ENCODE data around the gene OSTN. TPM values are rescaled to one million over a fixed set of nuclear protein-coding genes. Genes with fewer than 3 reads are reported as not detected.

Gene OSTN
- total RNA-seq, 1 donor from 2014 or later, result 3.8 TPM

DNA sequence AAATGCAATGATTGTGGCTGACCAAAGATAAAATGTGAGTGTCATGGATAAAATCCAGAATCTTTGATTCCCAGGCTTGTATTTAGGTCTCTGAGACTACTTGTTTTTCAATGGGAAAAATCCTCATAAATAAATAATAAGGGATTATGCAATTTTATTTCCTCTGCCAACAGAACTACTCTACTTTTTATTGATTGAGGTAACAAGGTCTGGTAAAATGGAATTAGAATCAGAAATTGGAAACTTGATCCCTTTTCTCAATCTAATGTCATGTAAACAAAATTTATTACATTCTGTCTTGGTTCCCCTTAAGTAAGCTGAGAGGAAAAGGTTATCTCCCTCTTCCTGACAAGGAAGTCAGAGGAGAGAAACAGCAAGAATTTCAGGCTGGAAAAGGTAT, 81.8 kb downstream of the OSTN start:
- H3K36me3 Mint-ChIP-seq (ENCODE audit: unreplicated experiment), result no peaks in the 10 kb centered on the region
- no peaks in the 10 kb centered on the region for H3K9me3 Mint-ChIP-seq (ENCODE audit: unreplicated experiment)
- H3K4me1 Mint-ChIP-seq (ENCODE audit: low read depth, unreplicated experiment), result peaks cover 12% of the 10 kb centered on the region
- no peak overlapping the region for H3K4me3 Mint-ChIP-seq (ENCODE audit: unreplicated experiment)
- no peaks in the 10 kb centered on the region for H3K27me3 Mint-ChIP-seq (ENCODE audit: unreplicated experiment)
- TF ChIP-seq CTCF (IDR thresholded peaks at IDR 0.05; ENCODE audit: partially characterized antibody, unreplicated experiment), result no peak
- no peak overlapping the region for H3K27ac Mint-ChIP-seq (ENCODE audit: unreplicated experiment)
- no peak for DNase-seq

DNA sequence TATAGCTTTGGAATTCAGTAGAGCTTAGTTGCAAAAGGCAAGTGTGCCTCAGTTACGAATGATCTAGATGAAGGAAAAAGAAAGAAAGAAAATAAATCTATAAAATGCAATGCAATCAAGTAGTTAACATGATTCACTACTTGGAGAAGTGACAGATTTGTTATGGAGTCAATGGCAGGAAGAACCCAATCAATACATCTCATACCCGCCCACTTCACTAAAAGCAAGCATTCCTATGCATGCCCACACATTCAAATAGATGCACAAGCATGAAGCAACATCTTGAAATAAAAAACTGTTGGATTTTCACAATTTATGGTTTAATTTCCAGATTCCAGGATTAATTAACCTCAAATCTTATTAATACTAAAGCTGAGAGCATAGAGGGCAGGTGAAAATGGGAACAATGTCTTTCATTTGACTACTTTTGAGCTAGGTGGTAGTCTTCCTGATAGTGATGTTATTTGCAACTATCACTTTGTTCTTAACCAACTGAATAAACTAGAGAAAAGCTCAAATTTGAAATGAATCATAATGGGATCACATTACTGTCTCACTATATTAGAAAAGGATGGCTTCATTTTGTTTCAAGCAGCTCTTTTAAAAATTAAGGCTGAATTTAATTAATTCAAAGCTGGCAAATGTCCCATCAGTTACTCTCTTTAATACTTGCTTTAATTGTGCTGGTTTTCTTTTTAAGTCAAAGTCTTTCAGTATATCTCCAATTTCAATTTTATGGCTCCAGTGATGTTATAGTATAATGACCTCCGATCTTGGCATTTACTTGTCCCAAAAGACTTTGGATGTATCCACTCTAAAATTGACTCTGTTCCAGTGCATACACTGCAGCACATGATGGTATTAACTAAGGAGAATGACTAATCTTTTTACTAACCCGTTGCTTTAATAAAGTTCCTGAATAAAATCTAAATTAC, 83.5 kb downstream of the OSTN start:
- no peaks in the 10 kb centered on the region for H3K9me3 Mint-ChIP-seq (ENCODE audit: unreplicated experiment)
- peaks cover 6% of the 10 kb centered on the region for H3K4me1 Mint-ChIP-seq (ENCODE audit: low read depth, unreplicated experiment)
- TF ChIP-seq CTCF (IDR thresholded peaks at IDR 0.05; ENCODE audit: partially characterized antibody, unreplicated experiment), result no peak
- no peaks in the 10 kb centered on the region for H3K36me3 Mint-ChIP-seq (ENCODE audit: unreplicated experiment)
- H3K27ac Mint-ChIP-seq (ENCODE audit: unreplicated experiment), result no peak overlapping the region
- DNase-seq, result no peak
- no peaks in the 10 kb centered on the region for H3K27me3 Mint-ChIP-seq (ENCODE audit: unreplicated experiment)
- H3K4me3 Mint-ChIP-seq (ENCODE audit: unreplicated experiment), result no peak overlapping the region

DNA sequence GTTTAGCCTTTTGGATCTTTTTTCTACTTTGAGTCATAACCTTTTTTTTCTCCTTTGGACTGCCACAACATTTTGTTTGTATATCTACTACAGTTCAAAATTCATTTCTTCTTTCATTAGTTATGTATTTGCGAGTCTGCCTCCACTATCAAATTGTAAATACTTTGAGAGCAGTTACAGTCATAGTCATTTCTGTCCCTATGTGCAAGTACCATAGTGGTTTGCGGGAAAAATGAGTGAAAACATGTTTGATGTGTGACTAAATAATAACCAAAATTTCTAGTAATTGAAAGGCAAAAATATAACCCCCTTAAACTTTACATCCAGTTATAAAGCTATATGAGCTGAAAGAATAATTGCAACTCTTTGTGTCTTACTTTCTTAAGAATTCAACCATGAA, 84.4 kb downstream of the OSTN start:
- TF ChIP-seq CTCF (IDR thresholded peaks at IDR 0.05; ENCODE audit: partially characterized antibody, unreplicated experiment), result no peak
- Mint-ChIP-seq H3K4me1 (ENCODE audit: low read depth, unreplicated experiment) (peaks cover 6% of the 10 kb centered on the region), H3K27me3 (ENCODE audit: unreplicated experiment) (no peaks in the 10 kb centered on the region)

GRCh38 chr3:191290311-191291025, 91.4 kb downstream of the OSTN start:
- Mint-ChIP-seq H3K27ac (ENCODE audit: unreplicated experiment) (no peak overlapping the region), H3K4me1 (ENCODE audit: low read depth, unreplicated experiment) (no peaks in the 10 kb centered on the region)
- no peak for DNase-seq

More for the DNA sequence above, 84.4 kb downstream of the OSTN start:
- H3K9me3 Mint-ChIP-seq (ENCODE audit: unreplicated experiment), result no peaks in the 10 kb centered on the region
- H3K27ac Mint-ChIP-seq (ENCODE audit: unreplicated experiment), result no peak overlapping the region
- no peaks in the 10 kb centered on the region for H3K36me3 Mint-ChIP-seq (ENCODE audit: unreplicated experiment)
- DNase-seq, result no peak
- no peak overlapping the region for H3K4me3 Mint-ChIP-seq (ENCODE audit: unreplicated experiment)

More at GRCh38 chr3:191290311-191291025, 91.4 kb downstream of the OSTN start:
- no peaks in the 10 kb centered on the region for H3K36me3 Mint-ChIP-seq (ENCODE audit: unreplicated experiment)
- H3K9me3 Mint-ChIP-seq (ENCODE audit: unreplicated experiment), result no peaks in the 10 kb centered on the region
- H3K4me3 Mint-ChIP-seq (ENCODE audit: unreplicated experiment), result no peak overlapping the region
- no peak for TF ChIP-seq CTCF (IDR thresholded peaks at IDR 0.05; ENCODE audit: partially characterized antibody, unreplicated experiment)
- H3K27me3 Mint-ChIP-seq (ENCODE audit: unreplicated experiment), result no peaks in the 10 kb centered on the region

All from glutamatergic neuron (in vitro differentiated cells).